GM12892 (cell line): ENCODE measurements around the gene IL1RAPL2.

Experiments used
- POLR2A ChIP-seq: IDR thresholded peaks from 2 replicates; pipeline ENCODE4 v1.6.1; 2011; ENCODE audit warnings: low read depth, low read length, control low read depth
- POLR2AphosphoS5 ChIP-seq: IDR thresholded peaks from 2 replicates; pipeline ENCODE4 v1.6.1; 2011; ENCODE audit warnings: low read depth, low read length, control low read depth

DNA sequence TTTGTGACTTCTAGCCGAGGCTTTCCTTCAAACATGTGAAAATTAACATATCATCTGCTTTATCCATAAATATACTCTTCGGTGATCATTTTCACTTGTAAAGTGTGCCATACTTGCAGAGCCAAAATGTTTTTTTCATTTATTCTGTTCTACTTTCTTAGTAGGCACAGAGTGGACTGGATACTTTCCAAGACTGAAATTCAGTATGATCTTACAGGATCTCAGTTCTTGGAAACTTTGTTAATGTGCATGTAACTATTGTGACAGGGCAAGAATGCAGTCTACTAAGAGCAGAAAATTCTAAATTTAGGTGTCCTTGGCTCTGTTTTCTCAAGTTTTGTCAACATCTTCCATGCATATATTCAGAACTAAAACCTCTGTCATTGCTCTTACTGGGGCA, 369.6 kb downstream of the IL1RAPL2 start:
- TF ChIP-seq POLR2AphosphoS5 (no peak), POLR2A (no peak)
